ENCODE data around the gene SNX2.

Gene SNX2, protein sequence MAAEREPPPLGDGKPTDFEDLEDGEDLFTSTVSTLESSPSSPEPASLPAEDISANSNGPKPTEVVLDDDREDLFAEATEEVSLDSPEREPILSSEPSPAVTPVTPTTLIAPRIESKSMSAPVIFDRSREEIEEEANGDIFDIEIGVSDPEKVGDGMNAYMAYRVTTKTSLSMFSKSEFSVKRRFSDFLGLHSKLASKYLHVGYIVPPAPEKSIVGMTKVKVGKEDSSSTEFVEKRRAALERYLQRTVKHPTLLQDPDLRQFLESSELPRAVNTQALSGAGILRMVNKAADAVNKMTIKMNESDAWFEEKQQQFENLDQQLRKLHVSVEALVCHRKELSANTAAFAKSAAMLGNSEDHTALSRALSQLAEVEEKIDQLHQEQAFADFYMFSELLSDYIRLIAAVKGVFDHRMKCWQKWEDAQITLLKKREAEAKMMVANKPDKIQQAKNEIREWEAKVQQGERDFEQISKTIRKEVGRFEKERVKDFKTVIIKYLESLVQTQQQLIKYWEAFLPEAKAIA

DNA sequence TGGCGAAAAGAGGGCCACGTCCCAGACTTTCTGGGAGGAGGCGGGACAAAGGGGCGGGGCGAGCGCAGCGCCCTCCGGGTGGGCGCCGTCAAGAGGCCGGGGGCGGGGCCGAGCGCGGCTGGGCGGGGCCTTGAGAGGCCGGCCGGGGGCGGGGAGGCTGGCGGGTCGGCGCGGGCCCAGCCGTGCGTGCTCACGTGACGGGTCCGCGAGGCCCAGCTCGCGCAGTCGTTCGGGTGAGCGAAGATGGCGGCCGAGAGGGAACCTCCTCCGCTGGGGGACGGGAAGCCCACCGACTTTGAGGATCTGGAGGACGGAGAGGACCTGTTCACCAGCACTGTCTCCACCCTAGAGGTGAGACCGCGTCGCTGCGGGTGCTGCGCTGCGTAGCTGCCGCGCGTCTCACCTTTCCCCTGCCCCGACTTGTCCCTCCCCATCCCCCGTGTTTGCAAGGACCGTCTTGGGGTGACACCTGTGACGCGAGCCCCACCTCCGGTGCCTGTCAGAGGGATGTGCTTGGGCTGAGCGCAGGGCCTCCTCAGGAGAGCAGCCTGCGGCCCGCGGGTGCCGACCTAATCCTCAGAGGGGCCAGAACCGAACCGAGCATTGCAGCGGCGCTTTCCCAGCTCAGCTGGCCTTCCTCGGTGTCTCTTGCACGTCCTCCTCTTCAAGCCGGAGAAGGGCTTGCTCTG, at the start of gene SNX2:
TSS of gene SNX2 (plus strand) at position 220 of the 689 bp plus-strand sequence. CDS start at position 244, 24 bp downstream.
- peak within 1 kb of the TSS; percentile 92 for H3K4me3 ChIP-seq (replicated peaks; ENCODE audit: low read depth, low read length)
- DNase-seq (ENCODE audit: extremely low read depth, low read depth), result peak; percentile 27
- TF ChIP-seq, protein P1, sequence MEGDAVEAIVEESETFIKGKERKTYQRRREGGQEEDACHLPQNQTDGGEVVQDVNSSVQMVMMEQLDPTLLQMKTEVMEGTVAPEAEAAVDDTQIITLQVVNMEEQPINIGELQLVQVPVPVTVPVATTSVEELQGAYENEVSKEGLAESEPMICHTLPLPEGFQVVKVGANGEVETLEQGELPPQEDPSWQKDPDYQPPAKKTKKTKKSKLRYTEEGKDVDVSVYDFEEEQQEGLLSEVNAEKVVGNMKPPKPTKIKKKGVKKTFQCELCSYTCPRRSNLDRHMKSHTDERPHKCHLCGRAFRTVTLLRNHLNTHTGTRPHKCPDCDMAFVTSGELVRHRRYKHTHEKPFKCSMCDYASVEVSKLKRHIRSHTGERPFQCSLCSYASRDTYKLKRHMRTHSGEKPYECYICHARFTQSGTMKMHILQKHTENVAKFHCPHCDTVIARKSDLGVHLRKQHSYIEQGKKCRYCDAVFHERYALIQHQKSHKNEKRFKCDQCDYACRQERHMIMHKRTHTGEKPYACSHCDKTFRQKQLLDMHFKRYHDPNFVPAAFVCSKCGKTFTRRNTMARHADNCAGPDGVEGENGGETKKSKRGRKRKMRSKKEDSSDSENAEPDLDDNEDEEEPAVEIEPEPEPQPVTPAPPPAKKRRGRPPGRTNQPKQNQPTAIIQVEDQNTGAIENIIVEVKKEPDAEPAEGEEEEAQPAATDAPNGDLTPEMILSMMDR (IDR thresholded peaks at IDR 0.05; ENCODE audit: low read depth, low read length, missing control alignments), result no peak

DNA sequence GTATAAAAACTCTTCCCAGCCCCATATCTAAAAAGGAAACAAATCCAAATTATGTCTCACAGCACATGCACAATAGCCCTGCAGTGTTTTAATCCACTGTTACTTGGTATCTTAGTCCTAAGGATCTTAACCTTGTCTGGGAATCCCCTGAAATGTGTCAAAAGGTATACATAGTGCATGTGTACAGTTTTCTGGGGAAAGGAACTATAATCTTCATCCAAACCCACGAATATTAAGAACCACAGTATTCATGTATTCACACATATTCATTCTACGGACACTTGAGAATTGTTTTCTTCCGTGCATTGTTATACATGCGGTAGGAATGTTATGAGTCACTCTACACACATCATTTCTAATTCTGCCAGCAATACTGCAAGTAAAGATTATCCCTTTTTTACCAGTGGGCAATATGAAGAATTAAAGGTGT, 47.8 kb upstream of the SNX2 start:
- DNase-seq (ENCODE audit: extremely low read depth, low read depth), result peak; percentile 25
- no peak overlapping the region for H3K4me3 ChIP-seq (replicated peaks; ENCODE audit: low read depth, low read length)
- TF ChIP-seq, protein P1 (IDR thresholded peaks at IDR 0.05; ENCODE audit: low read depth, low read length, missing control alignments), result no peak

DNA sequence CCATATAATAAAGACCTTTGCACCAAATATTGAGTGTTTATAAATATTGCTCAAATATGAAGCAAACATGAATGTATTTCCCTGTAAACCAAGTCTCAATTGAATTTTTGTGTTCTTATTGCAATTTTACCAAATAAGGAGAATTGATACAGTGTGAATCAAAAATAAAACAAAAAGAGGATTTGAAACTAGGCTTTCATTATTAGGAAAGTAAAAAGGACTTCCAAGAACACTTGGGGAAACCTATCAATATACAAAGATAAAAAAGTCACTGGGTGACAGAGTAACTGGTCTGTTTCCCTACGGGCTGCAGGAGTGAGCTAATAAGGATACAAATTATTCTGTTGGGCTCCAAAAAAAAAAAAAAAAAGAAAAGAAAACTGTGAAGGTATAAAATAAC, 44.8 kb upstream of the SNX2 start:
- TF ChIP-seq, protein P1 (IDR thresholded peaks at IDR 0.05; ENCODE audit: low read depth, low read length, missing control alignments), result no peak
- no peak for DNase-seq (ENCODE audit: extremely low read depth, low read depth)
- no peak overlapping the region for H3K4me3 ChIP-seq (replicated peaks; ENCODE audit: low read depth, low read length)

GRCh38 chr5:122730456-122730855, 44.4 kb upstream of the SNX2 start:
- no peak overlapping the region for H3K4me3 ChIP-seq (replicated peaks; ENCODE audit: low read depth, low read length)
- TF ChIP-seq, protein P1 (IDR thresholded peaks at IDR 0.05; ENCODE audit: low read depth, low read length, missing control alignments), result no peak
- no peak for DNase-seq (ENCODE audit: extremely low read depth, low read depth)

DNA sequence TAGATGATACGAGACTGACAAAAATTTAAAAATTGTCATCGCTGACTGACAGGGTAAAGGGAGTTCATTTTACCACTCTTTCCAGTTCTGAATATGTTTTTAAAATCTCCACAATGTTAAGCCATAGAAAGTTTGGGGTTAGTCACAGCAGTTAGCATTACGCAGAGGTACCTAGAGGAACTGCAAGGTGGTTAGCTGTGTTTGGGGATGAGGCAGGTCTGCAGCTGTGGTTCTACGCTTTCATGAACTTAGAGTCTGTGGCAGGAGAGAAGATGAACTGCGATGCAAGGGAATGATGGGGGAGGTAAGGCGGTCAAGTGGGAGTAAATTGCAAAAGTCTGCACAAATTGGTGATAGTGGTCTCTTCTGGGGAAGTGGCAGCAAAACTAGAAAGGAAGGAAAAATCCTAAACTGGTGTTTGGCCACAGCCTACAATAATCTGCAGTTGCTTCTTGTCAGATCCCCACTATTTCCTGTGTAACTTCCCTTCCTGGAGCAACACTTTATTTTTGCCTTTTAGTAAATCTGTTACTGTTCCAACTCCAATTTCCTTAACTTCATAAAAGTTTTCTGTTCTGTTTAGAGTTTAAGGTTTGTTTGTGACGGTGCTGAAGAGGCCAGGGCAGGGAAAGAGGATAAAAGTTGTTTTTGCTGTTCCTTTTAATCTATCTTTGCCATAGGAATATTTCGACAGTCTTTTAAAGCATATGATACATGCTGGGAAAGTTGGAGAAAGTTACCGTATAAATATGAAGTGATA, 38.6 kb upstream of the SNX2 start:
- TF ChIP-seq, protein P1 (IDR thresholded peaks at IDR 0.05; ENCODE audit: low read depth, low read length, missing control alignments), result no peak
- no peak for DNase-seq (ENCODE audit: extremely low read depth, low read depth)
- no peak overlapping the region for H3K4me3 ChIP-seq (replicated peaks; ENCODE audit: low read depth, low read length)

GRCh38 chr5:122738088-122738487, 36.8 kb upstream of the SNX2 start:
- no peak overlapping the region for H3K4me3 ChIP-seq (replicated peaks; ENCODE audit: low read depth, low read length)
- TF ChIP-seq, protein P1 (IDR thresholded peaks at IDR 0.05; ENCODE audit: low read depth, low read length, missing control alignments), result no peak
- no peak for DNase-seq (ENCODE audit: extremely low read depth, low read depth)
